Right lobe of liver (tissue), 6 donors: ENCODE results near the gene CYP2A6. TPM values are rescaled to one million over a fixed set of nuclear protein-coding genes. Genes with fewer than 3 reads are reported as not detected.
"Not testable (repeated sequence)": the region's sequence is repeated elsewhere in the genome, so short reads cannot be mapped to it uniquely, and the experiment has no call there.

Experiments
- ATAC-seq, 4 donors: fragments of 200-7000 bp; cut with Tn5 transposase; one replicate each; pipeline ENCODE4 v1.9.1; 2020; ENCODE audit warnings: mild to moderate bottlenecking in 4 of 4, moderate library complexity in 4 of 4
- DNase-seq, 3 donors: peaks; one replicate each; pipeline ENCODE4 v3.0.0-alpha.2; 2020
- H3K27ac ChIP-seq, 3 donors: fragments of 200-600 bp; one replicate each; pipeline ENCODE4 v1.8.0; 2022
- H3K27me3 ChIP-seq, 2 donors: fragments of 200-600 bp; one replicate each; pipeline ENCODE4 v1.8.0; 2022
- H3K36me3 ChIP-seq, 4 donors: fragments of 200-600 bp; sonication (generic) in 1 of 4; one replicate each; pipeline versions ENCODE4 v1.5.1 to v1.8.0; 2017 to 2022; ENCODE audit warnings: control low read depth in 1 of 4
- H3K4me1 ChIP-seq, 4 donors: fragments of 200-600 bp; sonication (generic) in 1 of 4; one replicate each; pipeline versions ENCODE4 v1.5.1 to v1.8.0; 2017 to 2022; ENCODE audit warnings: control low read depth in 1 of 4
- H3K4me3 ChIP-seq, 3 donors: fragments of 200-600 bp; one replicate each; pipeline ENCODE4 v1.8.0; 2022
- H3K9me3 ChIP-seq, 4 donors: fragments of 200-600 bp; sonication (generic) in 1 of 4; one replicate each; pipeline versions ENCODE4 v1.5.1 to v1.8.0; 2017 to 2022; ENCODE audit warnings: control low read depth in 1 of 4
- CTCF ChIP-seq, 4 donors: fragments of 200-600 bp in 3 of 4; fragments of 450-650 bp in 1 of 4; IDR thresholded peaks; one replicate each; pipeline versions ENCODE4 v1.5.1 to v1.8.0; 2016 to 2022; ENCODE audit warnings: antibody characterized with exemption in 4 of 4, mild to moderate bottlenecking in 2 of 4
- POLR2A ChIP-seq: fragments of 450-650 bp; IDR thresholded peaks from one replicate; pipeline ENCODE4 v1.6.1; 2017; ENCODE audit warnings: antibody characterized with exemption, mild to moderate bottlenecking
- WGBS: methylation state at CpG from one replicate; pipeline ENCODE4 v1.1.6; 2018; ENCODE audit warnings: low coverage, low lambda C conversion rate; ENCODE audit not compliant: insufficient coverage; ENCODE audit errors: missing lambda C conversion rate; 5-methylcytosine and 5-hydroxymethylcytosine counted together
- intact Hi-C, 2 donors: fragments of 100-400 bp; cut with DNase I; formaldehyde crosslinking; loops; one replicate each; pipeline versions ENCODE4 v1.11.2 to v1.14.1; 2022
- total RNA-seq, 6 experiments: library from RNA; depleted of rRNA in 2 of 6; stranded (reverse); fragments of >200 nt in 2 of 6; fragmentation: NEBNext Ultra II Directional in 3 of 6; extraction: Animal tissue kit (Norgen Biotek cat#: 25700) in 3 of 6; gene quantifications; one replicate each; pipeline versions ENCODE4 v1.1.0 to v1.2.4, GENCODE V29; 2016 to 2023
- donor health status: DM: no; HTN: yes; CAD: no.
- donor health status: DM: no; HTN: no; CAD: no.
- donor health status: DM: no; HTN: no; CAD: no.
- donor health status: DM: no; HTN: yes; CAD: no.
- donor health status: DM: no; HTN: yes; CAD: no.

Gene CYP2A6
- total RNA-seq, 6 experiments from 2014 or later = 73.6 to 3,618 (median 1,239) TPM

GRCh38 chr19:40889366-40889765, 39.1 kb upstream of the CYP2A6 start:
- DNase-seq (no peak), ATAC-seq (no peak)
- no peak overlapping the region for H3K4me3 ChIP-seq
- intact Hi-C loops = no loop called here
- H3K36me3 ChIP-seq = no peaks in the 10 kb centered on the region
- TF ChIP-seq POLR2A = no peak
- TF ChIP-seq CTCF (IDR thresholded peaks at IDR 0.05) = no peak
- WGBS = 58% methylated on average over 3 of the region's 3 CpGs
- no peak overlapping the region for H3K27ac ChIP-seq
- H3K4me1 ChIP-seq = peaks cover 0 to 5% (median 0%) of the 10 kb centered on the region in 4 donors
- H3K9me3 ChIP-seq = no peaks in the 10 kb centered on the region
- H3K27me3 ChIP-seq = no peaks in the 10 kb centered on the region

- Histone ChIP-seq H3K9me3 (no peaks in the 10 kb centered on the region), H3K4me1 (peaks cover 0 to 5% (median 0%) of the 10 kb centered on the region in 4 donors), H3K27ac (no peak overlapping the region), H3K27me3 (no peaks in the 10 kb centered on the region), H3K4me3 (no peak overlapping the region), H3K36me3 (no peaks in the 10 kb centered on the region)
- ATAC-seq (no peak), DNase-seq (no peak)
- intact Hi-C loops = no loop called here
- TF ChIP-seq CTCF (IDR thresholded peaks at IDR 0.05) (no peak), POLR2A (no peak)
- 74% methylated on average over 4 of the region's 4 CpGs for WGBS
Observed at GRCh38 chr19:40888191-40888590, 37.9 kb upstream of the CYP2A6 start.

- H3K4me3 ChIP-seq, H3K9me3 ChIP-seq, H3K4me1 ChIP-seq, intact Hi-C loops, H3K27me3 ChIP-seq, H3K36me3 ChIP-seq, DNase-seq: not testable (repeated sequence)
- H3K27ac ChIP-seq = peak overlapping the region in 1 of 3 donors; percentile 72
- WGBS = no CpG with 5 or more reads among the region's 1 CpG
- peak; percentile 74 to 90 (median 88) for ATAC-seq
Observed at GRCh38 chr19:40884187-40884931, 34.1 kb upstream of the CYP2A6 start.

GRCh38 chr19:40882062-40882461, 31.8 kb upstream of the CYP2A6 start, which contains the start of gene CYP2A7:
TSS of gene CYP2A7 (minus strand) at chr19:40882231. CDS start at chr19:40882210, 21 bp downstream.
- intact Hi-C loops, H3K9me3 ChIP-seq, H3K4me1 ChIP-seq, H3K36me3 ChIP-seq, H3K27me3 ChIP-seq: not testable (repeated sequence)
- H3K4me3 ChIP-seq = peak within 1 kb of the TSS in 2 of 3 donors; percentile 18 to 53
- 100% methylated on average over 1 of the region's 3 CpGs for WGBS
- ATAC-seq (peak; percentile 31 to 40 (median 34)), DNase-seq (peak in 1 of 3 donors; percentile 56)
- H3K27ac ChIP-seq = peak within 1 kb of the TSS in 1 of 3 donors; percentile 65

GRCh38 chr19:40879349-40879748, 29.1 kb upstream of the CYP2A6 start:
- H3K27me3 ChIP-seq, H3K36me3 ChIP-seq, ATAC-seq, H3K9me3 ChIP-seq, DNase-seq, H3K4me1 ChIP-seq, H3K27ac ChIP-seq, H3K4me3 ChIP-seq, intact Hi-C loops: not testable (repeated sequence)
- WGBS = 71% methylated on average over 1 of the region's 4 CpGs

- intact Hi-C loops, H3K36me3 ChIP-seq, H3K27me3 ChIP-seq, H3K4me1 ChIP-seq, H3K27ac ChIP-seq, H3K4me3 ChIP-seq, H3K9me3 ChIP-seq: not testable (repeated sequence)
- DNase-seq (peak; percentile 71 to 79 (median 78)), ATAC-seq (peak; percentile 5 to 80 (median 52))
- WGBS = 35% methylated on average over 18 of the region's 23 CpGs
Observed at GRCh38 chr19:40875526-40875951, 25.3 kb upstream of the CYP2A6 start.

- intact Hi-C loops, H3K27me3 ChIP-seq, H3K36me3 ChIP-seq, H3K27ac ChIP-seq, H3K4me3 ChIP-seq, DNase-seq, H3K9me3 ChIP-seq, H3K4me1 ChIP-seq: not testable (repeated sequence)
- 60% methylated on average over 1 of the region's 4 CpGs for WGBS
- peak in 2 of 4 donors; percentile 20 to 48 for ATAC-seq
Observed at GRCh38 chr19:40874874-40875273, 24.6 kb upstream of the CYP2A6 start.

- H3K27ac ChIP-seq, H3K9me3 ChIP-seq, H3K27me3 ChIP-seq, intact Hi-C loops, H3K4me3 ChIP-seq, DNase-seq, H3K4me1 ChIP-seq, H3K36me3 ChIP-seq: not testable (repeated sequence)
- WGBS = 63% methylated on average over 2 of the region's 2 CpGs
- peak in 2 of 4 donors; percentile 30 to 40 for ATAC-seq
Observed at GRCh38 chr19:40873873-40874272, 23.6 kb upstream of the CYP2A6 start.
